ENCODE measurements around the gene TRPM3. TPM values are rescaled to one million over a fixed set of nuclear protein-coding genes. Genes with fewer than 3 reads are reported as not detected.
A peak's percentile ranks its signal among the peaks of the same experiment; 100 is the strongest.
"Not testable (repeated sequence)": the region's sequence is repeated elsewhere in the genome, so short reads cannot be mapped to it uniquely, and the experiment has no call there.

TRPM3 gene
- total RNA-seq, 3 donors from 2014 or later (not counting 1 experiment from before 2014, with no cell fraction given) = not detected

DNA sequence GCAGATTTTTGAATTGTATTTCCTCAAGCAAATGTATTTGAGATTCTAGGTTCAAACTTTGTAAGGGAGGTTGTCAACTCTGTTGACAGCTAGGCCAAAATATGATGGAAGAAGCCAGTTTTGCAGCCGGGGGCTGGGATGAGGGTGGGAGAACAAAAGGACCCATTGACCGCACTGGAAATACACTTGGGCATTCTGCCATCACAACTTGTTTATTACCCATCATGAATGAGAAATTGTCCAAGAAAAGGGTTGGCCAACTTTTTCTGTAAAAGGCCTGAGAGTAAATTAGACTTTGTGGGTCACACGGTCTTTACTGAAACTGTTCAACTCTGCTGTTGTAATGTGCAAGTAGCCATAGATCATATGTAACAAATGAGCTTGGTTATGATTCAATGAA is 485.6 kb downstream of the TRPM3 start:
- Histone ChIP-seq H3K27me3 (ENCODE audit: control insufficient read depth, insufficient read depth, low read length) (no peaks in the 10 kb centered on the region), H3K9me3 (ENCODE audit: control insufficient read depth, insufficient read depth, low read length) (no peaks in the 10 kb centered on the region), H3K36me3 (ENCODE audit: control insufficient read depth, insufficient read depth, low read length) (no peaks in the 10 kb centered on the region), H3K4me1 (ENCODE audit: control insufficient read depth, insufficient read depth, low read length) (no peaks in the 10 kb centered on the region), H3K4me3 (ENCODE audit: low read length) (no peak overlapping the region), H3K27ac (ENCODE audit: low read length) (no peak overlapping the region)
- DNase-seq (no peak), ATAC-seq (no peak)
- Mint-ChIP-seq H3K4me3 (no peak overlapping the region), H3K27me3 (ENCODE audit: low read depth in 2 of 2) (no peaks in the 10 kb centered on the region), H3K36me3 (no peaks in the 10 kb centered on the region), H3K4me1 (no peaks in the 10 kb centered on the region), H3K9me3 (no peaks in the 10 kb centered on the region), H3K27ac (no peak overlapping the region)
- 94% methylated on average over 3 of the region's 3 CpGs for WGBS (ENCODE audit: insufficient coverage)
- TF ChIP-seq, protein P1, sequence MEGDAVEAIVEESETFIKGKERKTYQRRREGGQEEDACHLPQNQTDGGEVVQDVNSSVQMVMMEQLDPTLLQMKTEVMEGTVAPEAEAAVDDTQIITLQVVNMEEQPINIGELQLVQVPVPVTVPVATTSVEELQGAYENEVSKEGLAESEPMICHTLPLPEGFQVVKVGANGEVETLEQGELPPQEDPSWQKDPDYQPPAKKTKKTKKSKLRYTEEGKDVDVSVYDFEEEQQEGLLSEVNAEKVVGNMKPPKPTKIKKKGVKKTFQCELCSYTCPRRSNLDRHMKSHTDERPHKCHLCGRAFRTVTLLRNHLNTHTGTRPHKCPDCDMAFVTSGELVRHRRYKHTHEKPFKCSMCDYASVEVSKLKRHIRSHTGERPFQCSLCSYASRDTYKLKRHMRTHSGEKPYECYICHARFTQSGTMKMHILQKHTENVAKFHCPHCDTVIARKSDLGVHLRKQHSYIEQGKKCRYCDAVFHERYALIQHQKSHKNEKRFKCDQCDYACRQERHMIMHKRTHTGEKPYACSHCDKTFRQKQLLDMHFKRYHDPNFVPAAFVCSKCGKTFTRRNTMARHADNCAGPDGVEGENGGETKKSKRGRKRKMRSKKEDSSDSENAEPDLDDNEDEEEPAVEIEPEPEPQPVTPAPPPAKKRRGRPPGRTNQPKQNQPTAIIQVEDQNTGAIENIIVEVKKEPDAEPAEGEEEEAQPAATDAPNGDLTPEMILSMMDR (IDR thresholded peaks at IDR 0.05) = no peak
- intact Hi-C loops (cut with micrococcal nuclease) = no loop called here

DNA sequence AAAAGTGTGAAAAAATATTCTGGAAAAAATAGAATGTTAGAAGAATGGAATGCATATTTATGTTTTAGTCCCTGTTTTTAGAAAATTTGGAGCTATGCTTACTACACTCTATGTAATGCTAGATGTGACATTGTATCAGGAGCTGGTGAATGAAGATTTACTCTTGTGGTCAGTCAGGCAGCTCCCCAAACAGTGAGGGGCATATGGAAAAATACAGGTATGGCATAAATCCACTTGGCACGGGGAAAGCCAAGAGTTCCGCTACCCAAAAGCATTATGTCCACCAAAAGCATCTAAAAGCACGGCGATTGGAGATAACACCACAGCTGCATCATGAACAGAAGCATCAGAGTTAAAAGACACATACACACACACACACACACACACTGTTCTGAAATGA is 486.7 kb downstream of the TRPM3 start:
- no peaks in the 10 kb centered on the region for H3K9me3 ChIP-seq (ENCODE audit: control insufficient read depth, insufficient read depth, low read length)
- no peaks in the 10 kb centered on the region for H3K4me1 ChIP-seq (ENCODE audit: control insufficient read depth, insufficient read depth, low read length)
- ATAC-seq = no peak
- Mint-ChIP-seq H3K9me3 (no peaks in the 10 kb centered on the region), H3K4me1 (peaks cover 7% of the 10 kb centered on the region in 2 donors), H3K27me3 (ENCODE audit: low read depth in 2 of 2) (no peaks in the 10 kb centered on the region), H3K27ac (no peak overlapping the region), H3K36me3 (no peaks in the 10 kb centered on the region), H3K4me3 (no peak overlapping the region)
- no peak for DNase-seq
- no peak overlapping the region for H3K4me3 ChIP-seq (ENCODE audit: low read length)
- intact Hi-C loops (cut with micrococcal nuclease) = no loop called here
- H3K27me3 ChIP-seq (ENCODE audit: control insufficient read depth, insufficient read depth, low read length) = no peaks in the 10 kb centered on the region
- no peak overlapping the region for H3K27ac ChIP-seq (ENCODE audit: low read length)
- no peaks in the 10 kb centered on the region for H3K36me3 ChIP-seq (ENCODE audit: control insufficient read depth, insufficient read depth, low read length)
- TF ChIP-seq, protein P1 (IDR thresholded peaks at IDR 0.05) = no peak
- WGBS (ENCODE audit: insufficient coverage) = 95% methylated on average over 4 of the region's 4 CpGs

DNA sequence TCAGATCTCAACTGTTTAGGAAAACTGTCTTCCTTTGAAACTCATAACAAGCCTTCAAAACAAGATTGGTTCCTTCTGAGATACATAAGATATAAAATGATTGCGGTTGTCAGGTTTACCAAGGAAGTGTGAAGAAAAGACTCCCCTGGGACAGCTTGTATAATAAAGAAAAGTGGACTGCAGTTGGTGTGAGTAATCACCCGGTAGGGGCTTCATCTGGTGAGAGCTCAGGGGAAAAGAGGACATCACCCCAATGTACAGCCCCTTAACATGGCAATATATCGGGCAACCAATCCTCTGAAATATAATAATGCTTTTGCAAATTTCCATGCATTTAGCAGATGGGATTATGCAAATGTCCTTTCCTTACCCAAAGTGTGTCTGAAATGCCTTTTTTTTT is 490.4 kb downstream of the TRPM3 start:
- TF ChIP-seq, protein P1 (IDR thresholded peaks at IDR 0.05) = no peak
- H3K4me3 Mint-ChIP-seq = no peak overlapping the region
- no peak for DNase-seq
- H3K36me3 ChIP-seq (ENCODE audit: control insufficient read depth, insufficient read depth, low read length) = no peaks in the 10 kb centered on the region
- no peaks in the 10 kb centered on the region for H3K4me1 ChIP-seq (ENCODE audit: control insufficient read depth, insufficient read depth, low read length)
- H3K27ac Mint-ChIP-seq = no peak overlapping the region
- WGBS (ENCODE audit: insufficient coverage) = 100% methylated on average over 2 of the region's 3 CpGs
- peaks cover 8 to 10% of the 10 kb centered on the region in 2 donors for H3K4me1 Mint-ChIP-seq
- ATAC-seq = no peak
- H3K9me3 ChIP-seq (ENCODE audit: control insufficient read depth, insufficient read depth, low read length) = no peaks in the 10 kb centered on the region
- intact Hi-C loops (cut with micrococcal nuclease) = no loop called here
- no peaks in the 10 kb centered on the region for H3K36me3 Mint-ChIP-seq
- no peak overlapping the region for H3K27ac ChIP-seq (ENCODE audit: low read length)
- peaks cover 0 to 3% of the 10 kb centered on the region in 2 donors for H3K27me3 Mint-ChIP-seq (ENCODE audit: low read depth in 2 of 2)
- no peaks in the 10 kb centered on the region for H3K27me3 ChIP-seq (ENCODE audit: control insufficient read depth, insufficient read depth, low read length)
- H3K9me3 Mint-ChIP-seq = no peaks in the 10 kb centered on the region
- H3K4me3 ChIP-seq (ENCODE audit: low read length) = no peak overlapping the region

GRCh38 chr9:70629080-70629685 is 492.2 kb downstream of the TRPM3 start:
- H3K27me3 ChIP-seq (ENCODE audit: control insufficient read depth, insufficient read depth, low read length); H3K4me1 Mint-ChIP-seq; H3K27ac ChIP-seq (ENCODE audit: low read length); H3K9me3 Mint-ChIP-seq; H3K36me3 Mint-ChIP-seq; intact Hi-C loops (cut with micrococcal nuclease); H3K4me3 Mint-ChIP-seq; H3K4me3 ChIP-seq (ENCODE audit: low read length); H3K9me3 ChIP-seq (ENCODE audit: control insufficient read depth, insufficient read depth, low read length); H3K27ac Mint-ChIP-seq; H3K36me3 ChIP-seq (ENCODE audit: control insufficient read depth, insufficient read depth, low read length); H3K4me1 ChIP-seq (ENCODE audit: control insufficient read depth, insufficient read depth, low read length); H3K27me3 Mint-ChIP-seq (ENCODE audit: low read depth in 2 of 2); ATAC-seq: not testable (repeated sequence)
- DNase-seq = peak in 1 of 2 donors; percentile 27
- 85% methylated on average over 10 of the region's 15 CpGs for WGBS (ENCODE audit: insufficient coverage)
